ENCODE measurements around the gene TXNDC2. TPM values are rescaled to one million over a fixed set of nuclear protein-coding genes. Genes with fewer than 3 reads are reported as not detected.
"Not testable (repeated sequence)": the region's sequence is repeated elsewhere in the genome, so short reads cannot be mapped to it uniquely, and the experiment has no call there.

TXNDC2 gene
- total RNA-seq, 1 donor from 2014 or later = 0.07 TPM

- Histone ChIP-seq H3K27ac (ENCODE audit: low read depth, low read length) (no peak overlapping the region), H2AFZ (ENCODE audit: low read depth, low read length) (no peak overlapping the region)
- no peak overlapping the region for H3K27ac Mint-ChIP-seq (ENCODE audit: unreplicated experiment)
Measured at GRCh38 chr18:9900699-9901098, 14.9 kb downstream of the TXNDC2 start.

GRCh38 chr18:9901377-9901776 lies 15.6 kb downstream of the TXNDC2 start:
- Histone ChIP-seq H3K9ac (ENCODE audit: low read length) (no peak overlapping the region), H3K4me1 (ENCODE audit: insufficient read depth, low read length) (no peaks in the 10 kb centered on the region), H2AFZ (ENCODE audit: low read depth, low read length) (no peak overlapping the region), H3K4me2 (ENCODE audit: low read length) (no peak overlapping the region), H4K20me1 (ENCODE audit: insufficient read depth, low read length) (no peaks in the 10 kb centered on the region), H3K27me3 (ENCODE audit: insufficient read depth, low read length) (no peaks in the 10 kb centered on the region), H3K27ac (ENCODE audit: low read depth, low read length) (no peak overlapping the region), H3K36me3 (ENCODE audit: insufficient read depth, low read length) (no peaks in the 10 kb centered on the region), H3K4me3 (ENCODE audit: insufficient read depth, low read depth, low read length) (no peak overlapping the region), H3K9me3 (ENCODE audit: insufficient read depth, low read depth, low read length) (no peaks in the 10 kb centered on the region), H3K79me2 (ENCODE audit: insufficient read depth, low read length) (no peaks in the 10 kb centered on the region)
- Mint-ChIP-seq H3K9me3 (ENCODE audit: unreplicated experiment) (no peaks in the 10 kb centered on the region), H3K4me1 (ENCODE audit: low read depth, unreplicated experiment) (peaks cover 10% of the 10 kb centered on the region), H3K27me3 (ENCODE audit: low read depth, unreplicated experiment) (no peaks in the 10 kb centered on the region), H3K4me3 (ENCODE audit: unreplicated experiment) (no peak overlapping the region), H3K36me3 (ENCODE audit: low read depth, unreplicated experiment) (no peaks in the 10 kb centered on the region), H3K27ac (ENCODE audit: unreplicated experiment) (no peak overlapping the region)
- FAIRE-seq (no peak), DNase-seq (ENCODE audit: low read depth) (no peak)
- TF ChIP-seq EZH2 (IDR thresholded peaks at IDR 0.05; ENCODE audit: insufficient read depth, low read length) = no peak
- TF ChIP-seq, protein P1, sequence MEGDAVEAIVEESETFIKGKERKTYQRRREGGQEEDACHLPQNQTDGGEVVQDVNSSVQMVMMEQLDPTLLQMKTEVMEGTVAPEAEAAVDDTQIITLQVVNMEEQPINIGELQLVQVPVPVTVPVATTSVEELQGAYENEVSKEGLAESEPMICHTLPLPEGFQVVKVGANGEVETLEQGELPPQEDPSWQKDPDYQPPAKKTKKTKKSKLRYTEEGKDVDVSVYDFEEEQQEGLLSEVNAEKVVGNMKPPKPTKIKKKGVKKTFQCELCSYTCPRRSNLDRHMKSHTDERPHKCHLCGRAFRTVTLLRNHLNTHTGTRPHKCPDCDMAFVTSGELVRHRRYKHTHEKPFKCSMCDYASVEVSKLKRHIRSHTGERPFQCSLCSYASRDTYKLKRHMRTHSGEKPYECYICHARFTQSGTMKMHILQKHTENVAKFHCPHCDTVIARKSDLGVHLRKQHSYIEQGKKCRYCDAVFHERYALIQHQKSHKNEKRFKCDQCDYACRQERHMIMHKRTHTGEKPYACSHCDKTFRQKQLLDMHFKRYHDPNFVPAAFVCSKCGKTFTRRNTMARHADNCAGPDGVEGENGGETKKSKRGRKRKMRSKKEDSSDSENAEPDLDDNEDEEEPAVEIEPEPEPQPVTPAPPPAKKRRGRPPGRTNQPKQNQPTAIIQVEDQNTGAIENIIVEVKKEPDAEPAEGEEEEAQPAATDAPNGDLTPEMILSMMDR (IDR thresholded peaks at IDR 0.05; ENCODE audit: insufficient read depth, low read depth, low read length) = no peak

More at GRCh38 chr18:9900699-9901098, 14.9 kb downstream of the TXNDC2 start:
- DNase-seq (ENCODE audit: low read depth) = no peak
- no peaks in the 10 kb centered on the region for H3K4me1 ChIP-seq (ENCODE audit: insufficient read depth, low read length)
- H3K27me3 Mint-ChIP-seq (ENCODE audit: low read depth, unreplicated experiment) = no peaks in the 10 kb centered on the region
- TF ChIP-seq, protein P1 (IDR thresholded peaks at IDR 0.05; ENCODE audit: insufficient read depth, low read depth, low read length) = no peak
- no peak for TF ChIP-seq EZH2 (IDR thresholded peaks at IDR 0.05; ENCODE audit: insufficient read depth, low read length)
- H3K36me3 ChIP-seq (ENCODE audit: insufficient read depth, low read length) = no peaks in the 10 kb centered on the region
- no peaks in the 10 kb centered on the region for H3K79me2 ChIP-seq (ENCODE audit: insufficient read depth, low read length)
- no peaks in the 10 kb centered on the region for H3K9me3 Mint-ChIP-seq (ENCODE audit: unreplicated experiment)
- H4K20me1 ChIP-seq (ENCODE audit: insufficient read depth, low read length) = no peaks in the 10 kb centered on the region
- no peak overlapping the region for H3K4me2 ChIP-seq (ENCODE audit: low read length)
- H3K9me3 ChIP-seq (ENCODE audit: insufficient read depth, low read depth, low read length) = no peaks in the 10 kb centered on the region
- no peaks in the 10 kb centered on the region for H3K36me3 Mint-ChIP-seq (ENCODE audit: low read depth, unreplicated experiment)
- no peak overlapping the region for H3K4me3 Mint-ChIP-seq (ENCODE audit: unreplicated experiment)
- no peak overlapping the region for H3K4me3 ChIP-seq (ENCODE audit: insufficient read depth, low read depth, low read length)
- FAIRE-seq = no peak
- no peak overlapping the region for H3K9ac ChIP-seq (ENCODE audit: low read length)
- no peaks in the 10 kb centered on the region for H3K27me3 ChIP-seq (ENCODE audit: insufficient read depth, low read length)
- peaks cover 10% of the 10 kb centered on the region for H3K4me1 Mint-ChIP-seq (ENCODE audit: low read depth, unreplicated experiment)

DNA sequence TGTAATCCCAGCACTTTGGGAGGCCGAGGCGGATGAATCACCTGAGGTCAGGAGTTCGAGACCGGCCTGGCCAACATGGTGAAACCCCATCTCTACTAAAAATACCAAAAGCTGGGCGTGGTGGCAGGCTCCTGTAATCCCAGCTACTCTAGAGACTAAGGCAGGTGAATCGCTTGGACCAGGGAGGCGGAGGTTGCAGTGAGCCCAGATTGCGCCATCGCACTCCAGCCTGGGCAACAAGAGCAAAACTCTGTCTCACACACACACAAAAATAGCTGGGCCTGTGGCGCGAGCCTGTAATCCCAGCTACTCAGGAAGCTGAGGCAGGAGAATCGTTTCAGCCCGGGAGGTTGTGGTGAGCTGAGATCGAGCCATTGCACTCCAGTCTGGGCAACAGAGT lies 16.5 kb downstream of the TXNDC2 start:
- not testable (repeated sequence) for H3K27ac Mint-ChIP-seq (ENCODE audit: unreplicated experiment); H3K27me3 Mint-ChIP-seq (ENCODE audit: low read depth, unreplicated experiment); H3K4me1 ChIP-seq (ENCODE audit: insufficient read depth, low read length); H3K4me2 ChIP-seq (ENCODE audit: low read length); DNase-seq (ENCODE audit: low read depth); H3K9ac ChIP-seq (ENCODE audit: low read length); H3K4me3 ChIP-seq (ENCODE audit: insufficient read depth, low read depth, low read length); H3K36me3 Mint-ChIP-seq (ENCODE audit: low read depth, unreplicated experiment); H3K79me2 ChIP-seq (ENCODE audit: insufficient read depth, low read length); H3K27me3 ChIP-seq (ENCODE audit: insufficient read depth, low read length); H3K27ac ChIP-seq (ENCODE audit: low read depth, low read length); H2AFZ ChIP-seq (ENCODE audit: low read depth, low read length); H3K9me3 ChIP-seq (ENCODE audit: insufficient read depth, low read depth, low read length); H3K36me3 ChIP-seq (ENCODE audit: insufficient read depth, low read length); H3K4me3 Mint-ChIP-seq (ENCODE audit: unreplicated experiment); H3K9me3 Mint-ChIP-seq (ENCODE audit: unreplicated experiment); FAIRE-seq; H4K20me1 ChIP-seq (ENCODE audit: insufficient read depth, low read length)
- peaks cover 10% of the 10 kb centered on the region for H3K4me1 Mint-ChIP-seq (ENCODE audit: low read depth, unreplicated experiment)

Data from astrocyte (in vitro differentiated cells and primary cell).